SIG-M5 (cell line): ENCODE measurements around the gene NOC2L.
"Not testable (repeated sequence)": the region's sequence is repeated elsewhere in the genome, so short reads cannot be mapped to it uniquely, and the experiment has no call there.

ENCODE experiments used
- DNase-seq: peaks from one replicate; lab custom pipeline; 2025; lab: John Stamatoyannopoulos, UW

NOC2L gene

GRCh38 chr1:904310-904950 is 54.6 kb downstream of the NOC2L start:
- no peak for DNase-seq

DNA sequence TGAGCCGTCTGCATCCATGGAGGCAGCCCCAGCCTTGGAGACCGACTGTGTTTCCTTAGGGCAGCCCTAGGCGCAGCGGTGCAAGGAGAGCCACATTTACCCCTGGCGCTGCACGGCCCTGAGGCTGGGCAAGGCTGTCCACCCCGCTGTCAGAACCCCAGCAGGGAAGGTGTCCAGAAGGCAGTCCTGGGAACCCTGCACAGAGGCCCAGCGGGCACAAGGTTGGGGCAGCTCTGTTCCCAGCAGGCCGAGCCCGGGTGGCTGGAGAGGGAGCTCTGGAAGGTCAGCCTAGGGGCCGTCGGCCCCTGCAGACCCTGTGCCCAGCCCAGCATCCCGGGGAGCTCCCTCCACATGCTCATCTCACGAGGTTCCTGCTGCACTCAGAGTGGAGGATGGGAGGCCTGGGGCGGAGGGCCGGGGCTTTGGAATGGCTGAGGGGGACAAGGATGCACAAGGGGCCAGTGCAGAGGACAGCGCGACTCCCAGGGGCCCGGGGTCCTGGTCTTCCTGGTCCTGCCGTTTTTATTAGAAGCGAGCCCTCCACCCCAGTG is 55.3 kb downstream of the NOC2L start:
- DNase-seq = no peak

- DNase-seq = no peak
These were observed 55.8 kb downstream of the NOC2L start for GRCh38 chr1:903305-903704.

- no peak for DNase-seq
These were observed 56.3 kb downstream of the NOC2L start for GRCh38 chr1:902802-903201.

DNA sequence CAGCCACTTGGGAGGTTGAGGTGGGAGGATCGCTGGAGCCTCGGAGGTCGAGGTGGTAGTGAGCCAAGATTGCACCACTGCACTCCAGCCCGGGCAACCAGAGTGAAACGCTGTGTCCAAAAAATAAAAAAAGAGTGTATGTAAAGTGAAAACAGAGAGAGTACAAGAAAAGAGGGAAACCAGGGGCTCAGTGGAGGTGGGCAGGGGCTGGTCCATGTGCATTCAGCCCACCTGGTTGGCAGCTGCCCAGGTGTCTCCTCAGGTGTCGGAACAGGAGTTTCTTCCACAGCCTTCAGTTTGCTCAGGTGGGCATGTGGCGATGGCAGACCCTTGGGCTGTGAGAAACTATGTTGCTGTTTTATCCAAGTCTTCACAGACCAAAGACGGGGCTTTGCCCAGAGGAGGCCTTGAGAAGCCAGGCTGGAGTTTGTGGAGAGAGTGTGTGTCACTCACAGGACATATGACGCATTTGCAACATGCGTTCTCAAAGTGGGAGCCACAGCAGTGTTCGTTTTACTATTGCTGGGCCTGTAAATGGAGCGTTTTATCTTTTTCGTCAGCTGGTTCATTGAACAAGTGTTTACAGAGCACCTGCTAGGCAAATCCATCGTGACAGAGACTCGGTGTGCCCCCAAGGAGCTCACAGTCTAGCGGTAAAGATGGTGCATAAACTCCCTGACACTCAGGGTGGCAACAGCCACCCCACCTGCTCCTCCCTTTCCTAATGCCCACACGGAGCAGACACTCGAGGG is 57.8 kb downstream of the NOC2L start:
- no peak for DNase-seq

DNA sequence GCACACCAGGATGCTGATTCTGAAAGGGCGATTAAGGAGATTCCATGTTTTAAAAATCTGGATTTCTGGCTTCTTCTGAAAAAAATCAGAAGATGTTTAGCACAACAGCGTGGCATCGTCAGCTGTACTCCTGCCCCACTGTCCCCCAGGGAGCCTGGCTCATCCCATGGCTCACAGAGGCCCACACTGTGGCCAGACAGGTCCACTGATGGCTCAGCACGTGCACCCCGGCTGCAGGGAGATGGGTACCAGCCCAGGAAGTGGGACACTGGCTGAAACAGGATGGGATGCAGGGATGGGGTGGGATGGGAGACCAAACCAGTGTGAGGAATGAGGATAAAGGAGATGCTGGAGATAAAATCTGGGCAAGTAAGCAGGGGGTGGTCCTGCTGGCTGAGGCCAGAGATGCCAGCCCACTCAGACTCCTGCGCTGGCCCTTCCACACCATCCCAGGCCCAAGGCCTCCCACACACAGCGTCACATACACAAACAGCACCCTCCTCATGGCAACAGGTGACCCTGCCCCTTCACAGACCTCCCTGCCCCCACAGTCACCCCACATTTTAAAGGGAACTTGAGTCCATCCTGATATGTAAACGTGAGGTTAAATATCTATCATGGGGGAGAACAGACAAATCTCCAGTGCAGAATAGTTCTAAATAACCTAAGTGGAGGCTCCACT is 59.3 kb downstream of the NOC2L start:
- no peak for DNase-seq

GRCh38 chr1:897951-898350 is 61.1 kb downstream of the NOC2L start:
- DNase-seq = not testable (repeated sequence)

- DNase-seq = no peak
These were observed 61.8 kb downstream of the NOC2L start for GRCh38 chr1:897226-897625.
